NCI-H128 (cell line): ENCODE results near the gene PRDM11.

Experiments
- DNase-seq: peaks from one replicate; lab custom pipeline; 2025; ENCODE audit not compliant: unreplicated experiment; lab: John Stamatoyannopoulos, UW

The PRDM11 gene

DNA sequence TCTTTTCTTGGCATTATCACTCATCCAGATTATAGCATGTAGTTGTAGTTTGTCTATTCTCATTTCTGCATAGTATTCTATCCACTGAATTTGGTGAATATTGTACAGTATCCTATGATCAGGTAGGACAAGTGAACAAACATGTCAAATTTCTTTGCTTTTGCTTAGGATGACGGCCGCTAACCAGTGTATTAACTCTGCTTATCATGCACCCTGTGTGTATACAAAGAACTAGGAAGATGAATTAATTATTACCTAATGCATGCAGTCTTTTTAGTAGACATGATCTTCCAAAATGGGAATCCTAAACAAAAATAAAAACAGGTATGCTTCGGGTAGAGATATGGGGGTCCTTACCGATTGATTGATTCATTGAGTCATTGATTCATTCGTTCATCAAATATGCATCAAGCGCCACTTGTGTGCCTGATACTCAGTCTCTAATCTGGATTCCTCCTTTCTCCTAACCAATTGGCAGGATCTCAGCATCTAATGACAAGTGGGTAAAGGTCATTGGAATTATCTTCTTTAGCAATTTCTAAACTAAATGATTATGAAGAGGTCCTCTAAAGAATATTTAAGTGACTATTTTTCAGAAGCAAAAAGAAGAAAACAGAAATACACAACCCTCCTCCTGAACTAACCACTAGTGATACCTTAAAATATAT lies 27.9 kb downstream of the PRDM11 start:
- no peak for DNase-seq

DNA sequence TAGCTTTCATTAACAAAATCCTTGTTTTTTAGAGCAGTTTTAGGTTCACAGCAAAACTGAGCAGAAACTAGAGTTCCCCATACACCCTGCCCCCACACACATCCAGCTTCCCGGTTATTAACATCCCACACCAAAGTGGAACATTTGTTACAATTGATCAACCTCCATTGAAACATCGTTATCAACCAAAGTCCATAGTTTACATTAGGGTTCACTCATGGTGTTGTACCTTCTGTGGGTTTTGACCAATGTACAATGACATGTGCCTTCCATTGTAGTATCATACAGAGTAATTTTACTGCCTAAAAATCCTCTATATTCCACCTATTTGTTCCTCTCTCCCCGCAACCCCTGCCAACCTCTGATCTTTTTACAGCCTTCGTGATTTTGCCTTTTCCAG lies 28.5 kb downstream of the PRDM11 start:
- DNase-seq, result no peak

GRCh38 chr11:45176996-45177395 lies 30.6 kb downstream of the PRDM11 start:
- no peak for DNase-seq

GRCh38 chr11:45178223-45178622 lies 31.8 kb downstream of the PRDM11 start:
- DNase-seq, result no peak

DNA sequence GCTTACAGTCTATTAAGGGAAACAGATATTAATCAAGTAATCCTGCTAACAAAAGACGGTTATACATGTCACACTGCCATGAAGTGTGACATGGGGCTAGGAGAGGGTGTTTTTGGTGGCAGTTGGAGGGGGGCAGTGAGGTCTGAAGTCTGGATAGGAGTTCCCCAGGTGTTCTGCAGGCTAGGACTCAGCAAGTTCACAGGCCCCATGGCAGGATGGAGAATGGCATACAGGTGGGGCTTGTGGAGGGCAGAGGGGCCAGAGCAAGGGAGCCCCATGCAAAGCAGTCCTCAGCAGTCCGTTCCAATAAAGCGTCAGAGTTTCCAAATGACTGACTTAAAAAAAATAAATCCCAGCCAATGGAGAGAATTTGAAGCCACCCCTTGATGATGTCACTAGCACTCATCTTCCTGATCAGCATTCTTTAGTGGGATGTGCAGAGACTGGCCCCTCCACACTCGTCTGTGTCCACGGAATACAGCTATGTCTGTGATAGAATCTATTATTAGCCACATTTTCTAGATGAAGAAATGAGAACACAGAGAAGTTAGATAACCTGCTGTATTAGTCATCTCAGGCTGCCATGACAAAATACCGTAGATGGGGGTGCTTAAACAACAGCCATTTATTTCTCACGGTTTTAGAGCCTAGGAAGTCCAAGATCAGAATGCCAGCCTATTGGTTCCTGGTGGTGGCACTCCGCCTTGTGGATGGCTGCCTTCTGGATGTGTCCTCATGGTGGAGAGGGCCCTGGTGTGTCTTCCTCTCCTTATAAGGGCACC lies 32.6 kb downstream of the PRDM11 start:
- no peak for DNase-seq

- DNase-seq, result no peak
Measured at GRCh38 chr11:45179686-45180178, 33.3 kb downstream of the PRDM11 start.

DNA sequence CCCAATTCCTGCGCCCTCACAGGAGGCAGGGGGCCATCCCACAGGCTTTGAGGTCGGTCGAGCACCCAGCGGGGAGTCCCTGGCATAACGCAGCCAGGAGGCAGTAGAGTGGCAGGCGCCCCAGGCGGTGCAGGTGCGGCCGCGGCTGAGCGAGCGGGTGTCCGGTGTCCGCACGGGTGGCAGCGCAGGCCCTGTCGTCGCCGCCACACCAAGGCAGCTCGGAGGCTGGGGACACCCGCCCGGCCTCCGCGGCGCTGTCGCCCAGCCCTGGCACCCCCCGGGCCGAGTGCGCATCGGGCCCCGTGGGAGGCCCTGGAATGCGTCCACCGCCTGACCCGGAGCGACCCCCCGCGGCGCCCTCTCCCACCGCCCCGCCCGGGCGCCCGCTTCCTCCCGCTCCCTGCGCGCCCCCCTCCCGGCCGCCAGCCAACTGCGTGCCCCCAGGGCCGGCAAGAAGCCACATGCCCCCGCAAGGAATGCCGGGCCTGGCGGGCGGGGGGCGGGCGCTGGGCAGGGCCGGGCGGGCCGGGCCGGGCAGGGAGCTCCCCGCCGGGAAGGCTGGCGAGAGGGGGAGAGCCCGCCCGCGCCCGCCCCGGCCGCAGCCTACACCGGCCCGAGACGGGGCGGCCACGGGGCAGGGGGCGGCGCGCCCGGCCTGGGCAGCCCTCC lies 33.9 kb downstream of the PRDM11 start:
- DNase-seq, result peak; percentile 24

GRCh38 chr11:45180848-45181192 lies 34.4 kb downstream of the PRDM11 start:
- DNase-seq, result no peak

DNA sequence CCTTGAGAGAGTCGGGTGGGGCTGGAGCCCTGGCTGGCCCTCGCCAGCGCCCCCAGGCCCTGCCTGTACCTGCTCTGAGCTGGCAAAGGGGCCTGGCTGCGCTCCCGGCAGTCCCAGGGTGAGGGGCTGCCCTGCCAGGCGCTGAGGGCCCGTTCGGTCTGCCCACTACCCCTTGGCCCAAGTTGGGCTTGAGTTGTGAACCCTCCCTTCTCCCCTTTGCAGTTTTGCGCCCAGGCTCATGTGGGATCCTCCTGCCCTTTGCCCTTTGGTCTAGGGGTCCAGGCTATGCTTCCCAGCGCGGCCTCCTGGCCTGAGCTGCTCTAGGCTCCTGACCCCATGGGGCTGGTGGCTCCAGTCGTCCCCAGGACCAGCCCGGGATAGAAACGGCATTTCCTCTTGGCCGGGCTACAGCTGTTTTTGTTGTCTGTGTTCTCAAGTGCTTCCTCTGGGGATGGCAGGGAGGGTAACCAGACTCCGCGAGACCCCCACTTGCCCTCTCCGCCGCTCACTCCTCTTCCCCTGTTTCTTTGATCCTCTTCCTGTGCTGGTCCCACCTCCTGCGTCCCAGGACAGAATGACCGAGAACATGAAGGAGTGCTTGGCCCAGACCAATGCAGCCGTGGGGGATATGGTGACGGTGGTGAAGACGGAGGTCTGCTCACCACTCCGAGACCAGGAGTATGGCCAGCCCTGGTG lies 34.9 kb downstream of the PRDM11 start:
- no peak for DNase-seq

DNA sequence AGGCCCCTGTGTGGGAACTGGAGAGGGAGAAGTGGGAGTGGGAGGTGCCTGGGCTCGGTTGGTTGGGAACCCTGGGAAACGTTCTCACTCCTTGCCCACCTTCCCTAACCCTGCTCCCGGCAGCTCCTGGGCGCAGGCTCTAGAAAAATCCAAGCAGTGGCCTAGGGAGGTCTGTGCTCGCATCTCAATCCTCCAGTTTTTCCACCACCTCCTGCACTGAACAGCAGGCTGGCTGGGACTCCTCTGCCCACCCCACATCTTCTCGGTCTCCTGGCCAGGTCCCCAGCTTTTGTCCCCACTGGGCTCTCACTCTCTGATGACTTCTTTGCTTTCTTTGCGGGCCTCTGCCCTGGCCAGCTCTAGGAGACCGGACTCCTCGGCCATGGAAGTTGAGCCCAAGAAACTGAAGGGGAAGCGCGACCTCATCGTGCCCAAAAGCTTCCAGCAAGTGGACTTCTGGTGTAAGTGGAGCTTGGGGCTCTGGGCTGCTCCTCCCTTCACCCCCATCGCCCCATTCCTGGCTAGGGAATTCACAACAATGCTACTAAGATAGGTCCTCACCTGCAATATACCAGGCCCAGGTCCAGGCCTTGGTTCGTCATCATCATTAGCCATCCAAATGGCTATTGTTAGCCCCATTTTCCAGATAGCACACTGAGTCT lies 35.6 kb downstream of the PRDM11 start:
- DNase-seq, result no peak

- no peak for DNase-seq
Measured at GRCh38 chr11:45182902-45183301, 36.5 kb downstream of the PRDM11 start.

GRCh38 chr11:45184640-45185039 lies 38.2 kb downstream of the PRDM11 start:
- no peak for DNase-seq

GRCh38 chr11:45185228-45185729 lies 38.8 kb downstream of the PRDM11 start:
- DNase-seq, result no peak

- DNase-seq, result no peak
Measured at GRCh38 chr11:45187375-45187774, 40.9 kb downstream of the PRDM11 start.

DNA sequence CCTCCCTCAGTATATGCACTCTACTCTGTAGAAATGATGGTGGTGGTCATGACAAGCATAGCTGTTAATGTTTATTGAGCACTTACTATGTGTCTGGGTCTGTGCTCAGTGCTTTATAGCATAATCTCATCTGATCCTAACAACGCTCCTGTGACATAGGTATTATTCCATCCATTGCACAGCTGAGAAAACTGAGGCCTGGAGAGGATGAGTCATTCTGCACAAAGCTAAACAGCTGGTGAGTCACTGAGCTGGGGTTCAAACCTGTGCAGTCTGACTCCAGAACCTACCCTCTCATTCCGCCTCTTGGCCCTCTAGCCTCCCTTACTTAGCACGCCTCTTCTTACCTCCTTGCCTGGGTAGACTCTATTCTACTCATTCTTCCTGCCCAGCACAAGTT lies 41.7 kb downstream of the PRDM11 start:
- no peak for DNase-seq

GRCh38 chr11:45189230-45189629 lies 42.8 kb downstream of the PRDM11 start:
- no peak for DNase-seq

DNA sequence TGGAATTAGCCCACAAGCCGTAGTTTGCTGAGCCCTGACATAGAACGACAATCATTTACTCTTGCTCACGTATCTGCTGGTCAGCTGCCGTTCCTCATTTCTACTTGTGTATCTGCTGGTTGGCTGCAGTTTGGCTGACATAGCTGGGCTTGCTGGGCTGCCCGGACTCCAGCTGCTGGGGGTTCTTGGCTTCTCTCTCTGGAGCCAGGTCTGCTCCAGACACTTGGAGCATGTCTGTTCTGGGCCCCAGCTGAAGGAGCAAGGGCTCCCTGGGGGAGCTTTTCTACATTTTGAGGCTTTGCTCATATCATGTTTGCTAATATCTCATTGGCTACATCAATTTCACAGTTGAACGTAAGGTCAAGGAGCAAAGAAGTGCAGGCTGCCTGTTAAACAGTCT lies 47.3 kb downstream of the PRDM11 start:
- DNase-seq, result no peak

GRCh38 chr11:45204761-45205160 lies 58.3 kb downstream of the PRDM11 start:
- no peak for DNase-seq

DNA sequence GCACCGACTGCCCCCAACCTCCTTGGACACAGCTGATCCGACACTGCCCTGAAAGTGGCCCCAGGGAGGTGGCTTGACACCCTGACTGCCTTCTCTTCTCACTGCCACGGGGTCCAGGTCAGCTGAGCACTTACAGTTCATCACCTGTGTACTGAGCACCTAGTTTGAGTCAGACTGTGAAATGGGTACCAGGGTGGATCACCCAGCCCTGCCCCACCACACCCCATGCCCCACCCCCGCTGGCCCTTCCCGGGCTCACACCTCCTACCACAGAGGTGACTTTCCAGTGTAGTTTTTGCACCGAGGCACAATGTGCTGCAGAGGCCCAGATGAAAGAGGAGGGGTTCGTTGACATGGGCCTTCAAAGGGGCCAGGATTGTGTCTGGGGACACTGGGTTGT lies 59.5 kb downstream of the PRDM11 start:
- DNase-seq, result no peak

DNA sequence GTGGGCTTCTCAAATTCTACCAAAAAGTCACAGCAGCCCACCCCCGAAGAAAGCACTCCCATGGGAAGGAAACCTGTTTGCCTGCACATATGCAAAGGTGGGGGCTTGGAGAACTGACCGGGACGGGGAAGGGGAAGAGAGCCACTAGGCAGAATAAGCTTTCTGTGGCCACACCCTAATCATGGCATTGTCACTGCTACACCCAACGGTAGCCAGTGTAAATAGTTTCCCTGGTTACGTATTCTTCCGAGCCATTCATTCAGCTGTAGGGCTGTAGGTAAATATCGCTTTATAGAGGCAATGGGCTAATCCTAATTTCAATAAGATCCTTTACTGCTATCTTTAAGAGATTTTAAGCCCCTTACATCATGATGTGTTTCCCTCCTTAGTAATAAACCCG lies 61.7 kb downstream of the PRDM11 start:
- DNase-seq, result no peak
